ENCODE results near the gene PPIP5K1. TPM values are rescaled to one million over a fixed set of nuclear protein-coding genes. Genes with fewer than 3 reads are reported as not detected.
"Not testable (repeated sequence)": the region's sequence is repeated elsewhere in the genome, so short reads cannot be mapped to it uniquely, and the experiment has no call there.

PPIP5K1 gene
- total and polyA plus RNA-seq, 2 of the 4 experiments (the other 2 are of a cell fraction) = 12.7 to 14.2 TPM

DNA sequence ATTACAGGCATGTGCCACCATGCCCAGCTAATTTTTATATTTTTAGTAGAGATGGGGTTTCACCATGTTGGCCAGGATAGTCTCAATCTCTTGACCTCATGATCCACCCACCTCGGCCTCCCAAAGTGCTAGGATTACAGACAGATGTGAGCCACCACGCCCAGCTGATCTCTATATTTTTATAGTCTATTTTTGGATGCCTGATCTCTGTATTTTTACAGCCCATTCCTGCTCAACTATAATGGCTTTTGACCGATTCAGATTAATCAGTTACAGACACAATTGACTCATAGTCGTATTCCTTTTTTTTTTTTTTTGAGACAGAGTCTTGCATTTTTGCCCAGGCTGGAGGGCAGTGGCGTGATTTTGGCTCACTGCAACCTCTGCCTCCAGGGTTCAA lies 57.2 kb downstream of the PPIP5K1 start:
- DNase-seq; H3K23ac ChIP-seq (ENCODE audit: low read depth, low read length); CTCF ChIA-PET; H3K27ac ChIP-seq (ENCODE audit: insufficient read depth, low read length); H3K4me1 ChIP-seq (ENCODE audit: control insufficient read depth, insufficient read depth, low read length); H3K9me3 ChIP-seq (ENCODE audit: control insufficient read depth, insufficient read depth, low read length); H2BK5ac ChIP-seq (ENCODE audit: low read depth, low read length, poor library complexity, severe bottlenecking); intact Hi-C loops (cut with micrococcal nuclease); H3K14ac ChIP-seq (replicated peaks; ENCODE audit: low read depth, low read length); H2BK15ac ChIP-seq (ENCODE audit: low read depth, low read length); H4K5ac ChIP-seq (ENCODE audit: low read depth, low read length); dilution Hi-C loops (cut with HindIII; ENCODE audit: low sequenced_read_pairs, unreplicated experiment); H3K18ac ChIP-seq (ENCODE audit: low read depth, low read length); H4K20me1 ChIP-seq (ENCODE audit: insufficient read depth, low read length); H2AK5ac ChIP-seq (ENCODE audit: low read depth, low read length); H3K4ac ChIP-seq (ENCODE audit: low read depth, low read length); H2AFZ ChIP-seq (replicated peaks; ENCODE audit: low read length, poor library complexity); H2AK9ac ChIP-seq (replicated peaks; ENCODE audit: low read depth, low read length, poor library complexity); H4K91ac ChIP-seq (ENCODE audit: insufficient read depth, low read depth, low read length); H4K8ac ChIP-seq (ENCODE audit: low read depth in 2 of 2, low read length in 2 of 2); H2BK120ac ChIP-seq (ENCODE audit: low read depth, low read length); H3K4me2 ChIP-seq (ENCODE audit: low read depth, low read length); H3K9me1 ChIP-seq (ENCODE audit: insufficient read depth, low read length); H3K9ac ChIP-seq (ENCODE audit: low read depth, low read length); H3K27me3 ChIP-seq (ENCODE audit: control insufficient read depth, insufficient read depth, low read length); in situ Hi-C loops (cut with MboI; ENCODE audit: low sequenced_read_pairs); ATAC-seq (ENCODE audit: low read depth); BruUV-seq (replicated peaks); H3K56ac ChIP-seq (ENCODE audit: extremely low read depth, insufficient read depth, low read length); POLR2A ChIA-PET (ENCODE audit: unreplicated experiment); H3K4me3 ChIP-seq (ENCODE audit: insufficient read depth, low read depth, low read length); H2BK20ac ChIP-seq (ENCODE audit: low read depth, low read length): not testable (repeated sequence)
- 100% methylated on average over 1 of the region's 5 CpGs; no CpG with 5 or more reads in 1 of the 2 experiments for WGBS, 2 experiments (ENCODE audit: extremely low coverage in 2 of 2, insufficient read length in 1 of 2)
- peaks cover 0 to 19% of the 10 kb centered on the region in 2 experiments; a peak in 2 of 4 replicates for H3K79me1 ChIP-seq (ENCODE audit: low read depth in 1 of 2, low read length in 2 of 2)
- peaks cover 21% of the 10 kb centered on the region for H3K36me3 ChIP-seq (ENCODE audit: control insufficient read depth, insufficient read depth, low read length)
